CD4-positive, alpha-beta T cell treated with Interleukin-6 at 100 ng/mL for 8 hours (primary cell): ENCODE data around the gene JPH3.
"Not testable (repeated sequence)": the region's sequence is repeated elsewhere in the genome, so short reads cannot be mapped to it uniquely, and the experiment has no call there.

ENCODE experiments used
- DNase-seq: peaks from one replicate; pipeline ENCODE4 v3.0.0-alpha.2; 2020; ENCODE audit warnings: mixed read lengths, low spot score

Gene JPH3

GRCh38 chr16:87575027-87575804 lies 27.1 kb upstream of the JPH3 start:
- no peak for DNase-seq

- no peak for DNase-seq
Observed at GRCh38 chr16:87576171-87576570, 26.1 kb upstream of the JPH3 start.

DNA sequence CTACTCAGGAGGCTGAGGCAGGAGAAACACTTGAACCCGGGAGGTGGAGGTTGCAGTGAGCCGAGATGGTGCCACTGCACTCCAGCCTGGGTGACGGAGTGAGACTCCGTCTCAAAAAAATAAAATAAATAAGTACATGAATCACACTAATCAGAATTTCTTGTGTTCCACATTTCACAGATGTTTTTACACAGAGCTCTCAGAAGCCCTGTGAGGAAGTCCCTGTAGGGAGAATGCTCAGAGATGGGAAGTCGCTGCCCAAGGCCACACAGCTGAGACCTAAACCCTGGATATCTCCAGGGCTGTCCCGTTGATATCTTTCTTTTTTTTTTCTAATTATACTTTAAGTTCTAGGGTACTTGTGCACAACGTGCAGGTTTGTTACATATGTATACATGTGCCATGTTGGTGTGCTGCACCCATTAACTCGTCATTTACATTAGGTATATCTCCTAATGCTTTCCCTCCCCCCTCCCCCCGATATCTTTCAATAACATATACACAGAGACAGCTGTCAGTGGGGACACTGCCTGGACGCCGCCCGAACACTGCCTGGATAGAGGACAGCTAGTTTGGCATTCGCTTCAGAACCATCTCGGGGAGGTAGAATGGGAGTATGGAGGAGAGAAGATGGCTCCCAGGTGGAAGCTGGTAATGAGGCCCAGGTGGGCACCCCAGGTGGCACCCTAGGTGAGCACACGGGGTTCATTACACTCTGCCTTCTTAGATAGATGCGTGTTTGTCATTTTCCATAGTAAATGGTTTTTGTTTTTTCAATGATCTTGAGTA lies 24.0 kb upstream of the JPH3 start:
- not testable (repeated sequence) for DNase-seq

DNA sequence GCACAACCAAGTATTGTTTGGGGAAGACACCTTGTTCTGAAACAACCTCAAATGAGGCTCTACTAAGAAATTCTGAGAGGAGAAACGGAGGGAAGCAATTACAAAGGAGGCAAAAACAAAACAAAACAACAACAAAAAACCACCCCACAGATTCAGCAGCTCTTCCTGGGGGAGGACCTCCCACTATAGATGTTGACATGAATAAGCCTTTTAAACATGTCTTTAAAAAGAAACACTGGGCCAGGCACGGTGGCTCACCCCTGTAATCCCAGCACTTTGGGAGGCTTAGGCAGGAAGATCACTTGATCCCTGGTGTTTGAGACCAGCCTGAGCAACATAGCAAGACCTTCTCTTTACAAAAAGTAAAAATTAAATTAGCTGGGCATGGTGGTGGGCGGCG lies 22.6 kb upstream of the JPH3 start:
- no peak for DNase-seq

GRCh38 chr16:87580855-87581261 lies 21.4 kb upstream of the JPH3 start:
- no peak for DNase-seq

GRCh38 chr16:87581857-87582215 lies 20.5 kb upstream of the JPH3 start:
- no peak for DNase-seq

DNA sequence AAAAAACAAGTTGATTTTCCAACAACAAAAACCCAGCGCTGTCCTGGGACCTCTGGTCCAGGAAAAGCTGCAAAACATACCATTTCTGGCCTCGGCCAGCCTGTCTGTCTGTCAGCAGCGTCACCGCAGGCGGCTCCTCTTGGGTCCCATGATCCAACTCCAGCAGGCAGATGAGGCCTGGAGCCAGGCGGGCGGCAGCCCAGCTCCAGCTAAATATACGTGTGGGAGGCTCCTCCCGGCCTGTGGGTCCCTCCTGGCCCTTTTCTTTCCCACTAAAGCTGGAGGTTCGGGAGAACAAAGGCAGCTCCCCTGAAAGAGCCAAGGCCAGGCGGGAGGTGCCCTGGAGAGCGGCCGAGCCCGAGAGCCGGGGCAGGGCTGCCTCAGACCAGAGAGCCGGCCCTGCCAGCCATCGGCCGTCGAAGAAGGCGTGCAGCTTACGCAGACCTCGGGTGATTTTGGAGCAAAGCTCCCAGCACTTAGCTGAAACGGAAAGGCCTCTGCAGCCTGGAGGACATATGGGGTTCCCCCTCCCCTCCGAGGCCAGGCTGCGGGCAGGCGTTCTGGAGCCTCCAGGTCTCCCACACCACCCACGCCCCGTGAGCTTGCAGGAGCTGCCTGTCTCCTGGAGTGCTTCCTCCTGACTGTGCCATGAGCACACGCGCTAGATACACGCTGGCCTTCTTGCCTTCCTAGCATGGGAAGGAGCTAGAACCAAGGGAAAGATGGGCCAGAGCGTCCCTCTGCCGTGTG lies 19.9 kb upstream of the JPH3 start:
- DNase-seq = no peak

- DNase-seq = no peak
Observed at GRCh38 chr16:87582966-87583325, 19.4 kb upstream of the JPH3 start.

DNA sequence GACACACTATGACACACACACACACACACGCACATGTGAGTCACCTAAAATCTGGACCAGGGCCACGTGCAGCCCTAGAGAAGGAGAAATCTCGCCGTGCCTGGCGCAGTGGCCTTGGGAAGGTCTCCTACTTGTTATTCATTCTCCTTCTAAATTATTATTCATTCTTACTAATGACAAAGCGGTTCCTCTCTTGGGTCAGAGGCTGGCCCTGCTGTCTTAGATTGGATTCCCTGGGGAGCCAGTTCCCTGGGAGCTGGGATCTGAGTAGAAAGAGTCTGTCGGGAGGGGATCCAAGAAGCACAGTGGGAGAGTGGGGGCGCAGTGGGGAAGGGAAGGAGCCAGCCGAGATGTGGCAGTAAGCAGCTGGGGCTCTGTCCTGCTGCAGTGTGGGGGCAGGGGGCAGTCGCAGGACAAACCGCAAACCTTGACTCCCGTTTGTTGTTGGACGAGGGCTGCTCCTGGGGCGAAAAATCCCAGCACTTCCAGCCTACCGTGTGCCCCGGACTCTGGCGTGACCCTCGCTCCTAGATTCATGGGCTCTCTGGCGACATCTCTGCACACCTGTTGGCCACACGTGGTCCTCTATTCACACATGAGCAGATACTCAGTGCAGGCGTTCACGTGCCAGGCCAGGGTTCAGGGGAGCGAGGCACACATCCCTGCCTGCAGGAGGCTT lies 18.7 kb upstream of the JPH3 start:
- no peak for DNase-seq

- no peak for DNase-seq
Observed at GRCh38 chr16:87584271-87584670, 18.0 kb upstream of the JPH3 start.

GRCh38 chr16:87584975-87585374 lies 17.3 kb upstream of the JPH3 start:
- no peak for DNase-seq

- DNase-seq = no peak
Observed at GRCh38 chr16:87585442-87586200, 16.7 kb upstream of the JPH3 start.

DNA sequence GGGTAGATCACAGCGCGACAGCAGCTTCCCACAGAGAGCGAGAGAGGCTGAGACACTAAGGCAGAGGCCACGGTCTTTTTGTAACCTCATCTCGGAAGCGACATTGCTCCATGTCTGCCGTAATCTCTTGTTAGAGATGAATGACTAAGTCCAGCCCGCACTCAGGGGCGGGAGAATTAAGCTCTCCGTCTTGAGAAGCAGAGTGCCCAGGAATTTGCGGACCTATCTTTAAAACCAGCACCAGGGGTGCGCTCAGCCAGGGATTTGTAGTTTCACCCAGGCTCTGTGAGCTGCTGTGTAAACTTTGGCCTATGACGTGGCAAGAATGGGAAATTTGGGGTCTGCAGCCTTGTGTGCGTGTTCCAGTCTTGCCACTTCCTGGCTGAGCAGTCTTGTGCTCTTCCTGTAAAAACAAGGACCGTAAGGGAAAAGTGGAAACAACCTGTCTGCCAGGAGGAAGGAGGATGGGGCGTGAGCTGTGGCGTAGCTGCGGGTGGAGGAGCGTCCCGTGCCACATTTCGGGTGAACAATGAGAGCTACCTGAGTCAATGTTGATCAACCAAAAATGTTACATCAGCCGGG lies 16.0 kb upstream of the JPH3 start:
- DNase-seq = no peak

DNA sequence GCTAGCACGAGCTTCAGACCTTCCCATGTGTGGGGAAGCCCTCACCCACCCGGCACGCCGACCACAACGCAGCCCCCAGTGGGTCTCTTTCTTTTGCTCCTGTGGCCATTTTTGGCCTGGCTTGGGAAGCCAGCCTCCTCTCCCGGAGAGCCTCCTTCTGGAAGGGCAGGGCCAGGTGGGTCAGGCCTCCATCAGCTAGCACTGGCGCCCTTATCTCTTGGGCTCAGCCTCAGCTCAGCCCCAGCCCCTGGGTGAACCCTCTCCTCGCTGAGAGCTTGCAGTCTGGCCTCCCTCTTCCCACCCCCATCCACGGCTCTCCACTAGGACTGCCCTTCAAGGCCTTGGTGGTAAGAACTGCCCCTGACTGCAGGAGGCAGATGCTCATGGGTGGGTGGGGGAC lies 14.7 kb upstream of the JPH3 start:
- no peak for DNase-seq

GRCh38 chr16:87592018-87592712 lies 10.1 kb upstream of the JPH3 start:
- no peak for DNase-seq

GRCh38 chr16:87593710-87594258 lies 8.5 kb upstream of the JPH3 start:
- no peak for DNase-seq

GRCh38 chr16:87595712-87596111 lies 6.6 kb upstream of the JPH3 start:
- DNase-seq = no peak

GRCh38 chr16:87597324-87597830 lies 4.9 kb upstream of the JPH3 start:
- no peak for DNase-seq

GRCh38 chr16:87598431-87598830 lies 3.9 kb upstream of the JPH3 start:
- no peak for DNase-seq

GRCh38 chr16:87600246-87600645 lies 2.1 kb upstream of the JPH3 start:
- DNase-seq = no peak
